Eye (tissue), 1 donor: ENCODE measurements around the gene VAV3.
A peak's percentile ranks its signal among the peaks of the same experiment; 100 is the strongest.
"Not testable (repeated sequence)": the region's sequence is repeated elsewhere in the genome, so short reads cannot be mapped to it uniquely, and the experiment has no call there.

Experiments
- DNase-seq: peaks from one replicate; pipeline ENCODE4 v3.0.0-alpha.2; 2015

Gene VAV3

DNA sequence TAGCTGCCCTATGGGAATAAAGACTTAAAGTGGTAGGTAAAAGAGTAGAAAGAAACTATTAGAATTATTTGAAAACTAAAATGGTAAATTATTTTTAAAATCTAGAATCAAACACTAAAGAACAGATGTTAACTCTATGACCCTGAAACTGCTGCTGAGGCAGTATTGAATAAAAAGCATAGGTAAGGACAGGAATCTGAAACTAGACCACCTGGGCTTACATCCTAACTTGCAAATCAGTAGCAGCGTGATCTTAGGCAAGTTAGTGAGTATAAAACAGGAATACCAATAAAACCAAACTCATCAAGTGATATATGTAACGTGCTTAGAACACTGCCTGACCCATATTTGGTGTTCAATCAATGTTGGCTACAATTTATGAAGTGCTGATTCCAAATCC is 257.9 kb downstream of the VAV3 start:
- no peak for DNase-seq

DNA sequence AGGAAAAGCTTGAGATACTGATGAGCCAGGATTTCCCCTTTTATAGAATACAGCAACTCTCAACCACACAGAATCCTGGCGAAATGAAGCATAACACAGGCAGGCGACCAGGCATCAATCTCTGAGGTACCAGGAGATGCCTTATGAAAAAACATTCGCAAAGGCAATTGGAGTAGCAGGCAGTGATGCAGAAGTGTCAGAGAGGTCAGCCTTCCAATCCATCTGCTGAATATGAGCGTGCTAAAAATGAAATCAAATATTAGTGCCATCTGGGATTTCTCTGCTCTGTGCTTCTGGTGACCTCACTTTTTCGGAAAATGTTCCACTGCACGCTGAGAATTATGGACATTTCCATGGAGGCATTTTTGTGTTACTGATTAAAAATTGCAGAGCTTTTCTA is 258.8 kb downstream of the VAV3 start:
- DNase-seq: peak; percentile 59

DNA sequence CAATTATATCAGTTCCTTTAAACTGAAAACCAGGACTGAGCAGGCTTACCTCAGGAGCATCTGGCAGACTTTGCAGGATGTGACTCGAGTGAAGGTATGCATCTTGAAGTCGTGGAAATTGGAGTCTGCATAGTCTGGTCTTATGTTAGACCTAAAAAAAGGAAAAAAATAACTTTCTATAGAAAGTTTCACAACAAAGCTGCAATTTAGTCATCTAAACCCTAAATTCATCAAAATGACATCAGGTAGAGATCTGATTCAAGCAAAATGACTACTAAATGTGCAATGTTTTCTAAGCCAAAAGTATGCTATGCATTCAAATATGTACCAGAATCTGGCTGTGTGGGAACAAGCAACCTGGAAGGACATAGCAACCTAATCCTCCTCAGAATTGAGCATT is 260.1 kb downstream of the VAV3 start:
- DNase-seq: no peak

DNA sequence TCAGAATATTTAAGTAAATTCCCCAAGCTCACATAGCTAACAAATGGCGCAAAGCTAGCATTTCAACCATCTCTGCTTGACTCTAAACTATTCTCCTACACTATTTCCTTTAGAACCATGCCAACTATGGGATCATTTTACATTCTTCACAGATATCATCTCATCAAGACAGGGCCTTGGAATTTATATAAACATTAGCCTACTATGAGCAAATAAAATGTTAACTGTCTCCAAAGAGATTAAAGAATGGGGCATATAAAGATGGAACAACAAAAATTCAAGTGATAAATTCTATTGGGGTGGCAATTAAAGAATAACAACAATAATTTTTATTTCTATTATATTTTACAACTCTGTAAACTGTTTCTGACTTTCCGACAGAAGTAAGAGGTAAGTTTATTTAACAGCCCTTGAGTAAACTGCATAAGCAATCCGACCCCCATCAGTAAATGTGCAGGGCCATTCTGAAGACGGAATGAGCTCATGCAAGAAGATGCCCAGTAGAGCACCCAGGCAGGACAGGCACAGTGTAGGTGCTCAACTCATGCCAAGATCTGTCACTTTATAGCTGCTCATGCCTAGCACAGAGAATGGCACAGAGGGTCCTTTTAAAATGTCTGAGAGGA is 261.9 kb downstream of the VAV3 start:
- no peak for DNase-seq

DNA sequence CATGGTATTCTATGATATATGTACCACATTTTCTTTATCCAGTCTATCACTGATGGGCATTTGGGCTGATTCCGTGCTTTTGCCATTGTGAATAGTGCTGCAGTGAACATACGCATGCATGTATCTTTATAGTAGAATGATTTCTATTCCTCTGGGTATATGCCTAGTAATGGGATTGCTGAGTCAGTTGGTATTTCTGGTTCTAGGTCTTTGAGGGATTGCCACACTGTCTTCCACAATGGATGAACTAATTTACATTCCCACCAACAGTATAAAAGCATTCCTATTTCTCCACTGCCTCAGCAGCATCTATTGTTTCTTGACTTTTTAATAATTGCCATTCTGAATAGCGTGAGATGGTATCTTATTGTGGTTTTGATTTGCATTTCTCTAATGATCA is 264.3 kb downstream of the VAV3 start:
- not testable (repeated sequence) for DNase-seq

DNA sequence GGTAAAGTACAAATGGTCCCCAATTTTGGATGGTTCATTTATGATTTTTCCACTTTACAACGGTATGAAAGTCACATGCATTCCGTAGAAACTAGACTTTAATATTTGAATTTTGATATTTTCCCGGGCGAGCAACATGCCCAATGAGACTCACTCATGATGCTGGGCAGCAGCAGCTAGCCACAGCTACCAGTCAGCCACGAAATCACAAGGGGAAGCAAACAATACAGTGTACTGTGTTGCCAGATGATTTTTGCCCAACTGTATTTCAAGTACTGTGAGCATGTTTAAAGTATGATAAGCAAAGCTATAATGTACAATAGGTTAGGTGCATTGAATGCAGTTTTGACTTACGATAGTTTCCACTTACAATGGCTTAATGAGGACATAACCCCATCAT is 266.8 kb downstream of the VAV3 start:
- DNase-seq: no peak

DNA sequence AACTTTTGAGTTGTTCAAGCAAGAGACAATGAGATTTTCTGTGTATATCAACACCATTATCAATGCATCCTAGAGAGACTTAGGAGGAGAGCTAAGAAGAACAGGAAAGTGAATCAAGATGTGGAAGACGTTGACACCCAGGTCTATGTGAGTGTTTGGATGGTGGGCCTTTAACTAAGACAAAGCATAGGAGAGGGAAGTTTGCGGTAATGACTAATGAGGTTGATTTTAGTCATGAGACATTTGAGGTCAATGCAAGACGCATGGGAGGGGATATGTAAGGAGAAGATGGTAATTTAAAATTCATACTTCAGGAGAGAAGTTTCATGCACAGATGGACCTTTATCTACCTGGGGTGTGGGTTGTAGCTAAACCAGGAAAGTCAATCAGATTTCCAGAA is 269.6 kb downstream of the VAV3 start:
- no peak for DNase-seq

DNA sequence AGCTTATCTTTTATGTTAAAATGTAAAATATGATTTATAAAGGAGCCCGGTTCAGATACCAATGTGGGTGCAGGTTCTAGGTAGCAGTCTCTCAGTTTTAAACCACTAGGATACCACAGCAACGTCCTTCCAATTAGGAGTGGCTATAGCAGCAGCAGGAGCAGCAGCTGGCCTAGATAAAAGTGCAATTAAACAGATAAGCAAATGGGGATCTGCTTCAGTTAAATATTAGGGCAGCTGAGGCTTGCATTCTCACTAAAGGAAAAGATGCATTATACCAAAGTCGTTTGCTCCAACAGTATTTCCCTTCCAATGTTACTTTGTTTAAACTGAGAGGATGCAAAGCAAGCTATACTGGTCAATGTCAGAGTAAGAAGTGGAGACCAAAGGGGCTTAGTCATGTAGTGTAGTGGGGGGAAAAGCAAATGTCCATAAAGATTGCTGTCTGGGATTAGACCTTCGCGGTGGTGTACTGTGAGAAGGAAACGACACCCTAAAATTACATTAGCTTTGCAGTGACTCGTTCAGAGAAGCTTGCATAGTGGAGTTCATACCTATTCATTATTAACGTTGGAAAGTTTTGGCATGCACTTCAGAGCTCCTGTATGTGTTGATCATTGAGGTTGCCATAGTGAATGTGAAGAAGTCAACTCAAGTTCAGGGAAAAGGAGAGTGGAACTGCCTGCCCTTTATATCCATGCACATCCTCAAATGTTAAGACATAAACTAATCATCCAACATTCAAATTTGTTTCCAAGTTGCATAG is 272.2 kb downstream of the VAV3 start:
- peak; percentile 43 for DNase-seq

DNA sequence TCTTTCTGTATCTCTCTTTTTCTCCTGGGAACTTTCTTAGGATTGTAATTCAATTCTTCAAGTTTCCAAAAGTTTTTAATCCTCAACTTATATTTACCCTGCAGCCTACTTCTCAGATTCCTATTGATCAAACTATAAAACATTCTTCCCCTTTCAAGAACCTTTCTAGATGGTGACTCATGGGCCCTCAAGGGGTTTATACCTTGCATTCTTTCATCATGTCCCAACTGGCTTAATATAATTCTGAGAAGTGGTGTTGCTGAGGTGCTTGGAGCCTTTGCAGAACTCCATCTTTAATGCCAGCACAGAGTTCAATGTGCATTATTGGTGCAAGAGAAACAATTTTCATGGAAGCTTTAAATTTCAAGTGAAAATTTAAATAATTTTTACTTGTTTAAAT is 273.4 kb downstream of the VAV3 start:
- DNase-seq: no peak

DNA sequence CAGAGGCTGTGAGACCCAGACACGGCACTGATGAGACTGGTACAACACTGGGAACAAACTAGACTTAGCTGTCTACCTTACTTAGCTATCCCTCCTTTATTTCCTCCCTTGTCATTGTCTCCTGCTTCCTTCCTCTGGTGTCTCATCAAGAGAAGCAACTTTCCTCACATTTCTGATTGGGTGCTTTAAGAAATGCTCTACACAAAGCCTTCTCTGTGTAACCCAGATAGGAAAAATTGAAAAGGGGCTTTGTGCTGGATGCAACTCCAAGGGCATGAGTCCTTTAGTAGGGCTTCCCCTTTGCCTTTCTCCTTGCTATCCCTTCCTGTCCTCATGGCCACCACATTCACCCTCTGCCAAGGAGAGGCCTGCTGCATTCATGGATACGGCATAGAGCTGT is 274.5 kb downstream of the VAV3 start:
- DNase-seq: no peak

DNA sequence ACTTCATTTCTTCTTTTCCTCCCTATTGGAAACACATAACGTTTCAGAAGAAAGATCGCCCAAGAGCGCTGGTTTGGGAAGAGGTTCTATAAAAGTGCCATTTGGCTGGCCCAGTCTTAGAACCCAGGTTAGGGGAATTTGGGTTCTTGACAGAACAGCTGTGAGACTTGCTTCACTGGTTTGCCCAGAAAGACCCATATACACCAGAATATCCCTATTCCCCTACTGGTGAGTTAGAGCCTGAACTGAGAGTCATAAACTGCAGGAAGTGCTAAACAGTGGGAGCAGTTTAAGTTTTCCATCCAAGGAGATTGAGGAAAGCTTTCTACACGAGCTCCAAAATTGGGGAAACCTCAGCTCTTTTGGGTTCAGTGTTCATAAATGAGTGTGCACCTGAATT is 275.2 kb downstream of the VAV3 start:
- DNase-seq: no peak

DNA sequence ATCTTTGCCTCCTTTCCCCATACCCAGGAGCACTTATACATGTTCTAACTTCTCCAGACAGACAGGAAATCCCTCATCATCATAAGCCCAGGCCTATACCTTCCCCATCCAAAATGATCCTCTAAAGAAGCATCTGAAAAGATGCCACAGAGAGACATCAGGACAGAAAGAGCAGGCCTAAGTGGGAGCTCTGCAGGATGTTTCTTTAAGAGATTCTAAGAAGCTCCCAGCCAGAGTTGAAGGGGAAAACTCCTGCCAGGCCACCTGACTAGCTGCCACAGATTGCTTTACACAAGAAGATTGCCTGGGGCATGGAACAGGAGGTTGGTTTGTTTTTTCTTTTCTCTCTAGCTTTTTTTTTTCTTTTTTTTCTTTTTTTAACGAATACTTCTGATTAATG is 275.8 kb downstream of the VAV3 start:
- DNase-seq: no peak

DNA sequence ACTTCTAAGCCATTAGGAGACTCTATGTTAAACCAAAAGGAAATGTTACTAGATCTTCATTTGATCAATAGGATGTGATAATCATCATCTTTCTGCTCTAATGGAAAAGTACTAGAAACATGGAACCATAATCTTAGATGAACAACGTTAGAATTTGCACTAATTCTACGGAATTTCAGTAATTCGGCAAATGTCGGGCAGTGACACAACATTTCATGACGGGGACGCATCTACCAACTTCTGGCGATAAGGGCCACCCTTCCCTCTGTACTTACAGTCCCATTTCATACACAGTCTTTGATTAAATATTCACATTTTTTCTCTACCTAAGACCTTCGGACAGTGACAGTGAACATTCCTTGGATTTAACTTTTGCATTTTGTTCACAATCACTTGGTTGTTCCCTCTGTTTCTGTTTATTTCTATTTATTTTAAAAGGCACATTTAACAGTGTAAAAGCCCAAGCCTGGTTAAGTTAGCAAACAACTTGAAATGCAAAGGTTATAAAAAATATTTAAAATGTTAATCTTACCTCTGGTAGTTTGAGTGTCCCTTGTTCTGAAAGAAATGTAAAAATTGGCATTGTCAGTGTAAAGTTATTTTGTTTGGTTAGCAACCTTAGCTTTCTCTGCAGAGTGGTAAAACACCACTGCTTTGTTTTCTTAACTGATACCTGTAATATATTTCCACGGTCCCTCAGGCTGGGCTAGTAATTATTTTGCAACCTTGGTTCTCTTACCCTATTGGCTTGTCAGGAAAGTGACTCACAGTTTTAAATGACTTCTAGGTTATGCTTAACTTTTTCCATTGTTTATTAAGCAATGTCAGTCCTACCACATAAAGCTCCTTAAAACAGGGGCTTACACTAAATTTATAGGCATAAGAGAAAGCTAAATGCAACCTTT is 276.9 kb downstream of the VAV3 start:
- DNase-seq: no peak

DNA sequence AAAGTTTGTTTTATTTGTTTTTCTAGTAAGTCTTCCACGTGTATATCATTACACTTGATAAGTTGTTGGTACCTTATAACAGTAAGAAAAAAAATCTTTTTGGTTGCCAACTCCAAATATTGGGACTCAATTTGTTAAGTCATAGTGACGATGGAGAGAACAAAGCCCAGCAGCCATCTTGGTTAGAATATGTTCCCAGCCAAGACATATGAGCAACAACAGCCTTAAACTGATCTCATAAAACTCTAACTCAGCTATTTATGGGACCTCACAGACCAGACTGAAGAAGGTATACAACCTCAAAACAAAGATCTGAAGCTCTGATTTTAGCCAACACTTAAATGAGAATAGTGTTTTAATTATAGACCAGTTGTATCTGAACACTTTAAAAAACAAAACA is 281.3 kb downstream of the VAV3 start:
- DNase-seq: no peak

DNA sequence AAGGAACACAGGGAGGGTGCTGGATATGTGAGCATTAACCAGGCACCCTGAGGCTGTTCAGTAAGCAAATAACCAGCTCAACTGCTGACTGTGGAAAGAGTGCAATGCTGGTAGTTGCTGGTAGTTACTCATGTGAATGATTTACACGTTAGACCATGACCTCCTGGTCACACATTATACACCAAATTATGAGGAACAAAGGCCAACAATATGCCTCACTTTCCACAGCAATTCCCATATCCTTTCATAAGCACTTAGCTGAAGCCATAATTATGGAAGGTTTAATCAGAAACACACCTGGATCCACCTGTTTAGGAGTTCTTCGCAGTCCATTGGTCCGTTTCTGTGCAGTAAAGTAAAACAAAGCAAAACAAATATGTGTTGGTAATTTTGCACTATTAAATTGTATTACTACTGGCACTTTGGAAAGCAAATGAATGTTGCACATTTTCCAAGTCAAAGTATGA is 281.8 kb downstream of the VAV3 start:
- no peak for DNase-seq

DNA sequence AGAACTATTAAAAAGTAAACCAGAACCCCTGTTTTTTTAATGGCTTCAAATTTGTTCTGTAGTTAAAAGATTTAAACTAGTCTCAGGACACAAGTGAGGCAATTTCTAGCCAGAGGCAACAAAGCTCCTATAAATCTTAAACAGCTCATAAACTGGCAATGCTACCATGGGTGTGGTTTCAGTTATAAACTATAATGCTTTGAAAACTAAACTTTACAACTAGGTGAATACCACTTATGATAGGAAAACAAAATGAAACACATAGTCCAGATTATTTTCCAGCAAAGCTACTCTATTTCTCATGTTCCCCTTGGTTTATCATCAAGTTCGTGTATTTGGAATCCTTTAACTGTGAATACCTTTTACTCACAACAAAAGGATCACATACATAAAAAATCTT is 282.5 kb downstream of the VAV3 start:
- no peak for DNase-seq

DNA sequence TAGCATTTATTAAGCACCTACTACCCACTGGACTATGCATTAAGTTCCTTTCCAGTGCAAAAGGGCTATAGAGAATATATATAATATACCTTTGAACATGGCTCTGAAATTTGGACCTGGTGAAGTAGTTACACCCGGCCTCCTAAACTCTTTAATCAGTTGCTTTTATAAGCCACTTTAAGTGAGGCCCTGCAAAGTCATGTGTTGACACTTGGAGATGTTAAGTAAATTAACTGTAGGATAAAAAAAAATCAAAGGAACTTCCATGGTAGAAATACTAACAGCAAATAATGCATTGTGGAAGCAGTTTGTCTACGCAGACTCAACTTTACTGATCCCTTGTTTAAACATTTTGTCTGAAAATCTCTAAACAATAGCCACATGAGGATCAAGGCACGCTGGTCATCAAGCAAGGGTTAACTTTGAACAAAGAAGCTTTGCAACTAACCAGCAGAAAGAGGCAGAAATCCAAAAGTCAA is 283.9 kb downstream of the VAV3 start:
- no peak for DNase-seq

DNA sequence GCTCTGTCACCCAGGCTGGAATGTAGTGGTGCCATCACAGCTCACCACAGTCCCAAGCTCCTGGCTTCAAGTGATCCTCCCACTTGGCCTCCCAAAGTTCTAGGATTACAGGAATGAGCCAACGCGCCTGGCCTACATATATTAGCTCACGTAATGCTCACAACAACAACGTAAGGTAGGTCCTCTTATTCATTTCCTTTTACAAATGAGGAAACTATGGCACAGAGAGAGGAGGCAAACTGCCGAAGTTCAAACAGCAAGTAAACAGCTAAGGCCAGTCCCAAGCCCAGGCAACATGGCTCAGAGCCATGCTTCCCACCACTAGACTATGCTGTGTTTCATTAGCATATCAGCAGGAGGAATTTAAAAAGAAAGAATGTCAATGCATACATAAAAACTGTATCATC is 284.4 kb downstream of the VAV3 start:
- DNase-seq: no peak

DNA sequence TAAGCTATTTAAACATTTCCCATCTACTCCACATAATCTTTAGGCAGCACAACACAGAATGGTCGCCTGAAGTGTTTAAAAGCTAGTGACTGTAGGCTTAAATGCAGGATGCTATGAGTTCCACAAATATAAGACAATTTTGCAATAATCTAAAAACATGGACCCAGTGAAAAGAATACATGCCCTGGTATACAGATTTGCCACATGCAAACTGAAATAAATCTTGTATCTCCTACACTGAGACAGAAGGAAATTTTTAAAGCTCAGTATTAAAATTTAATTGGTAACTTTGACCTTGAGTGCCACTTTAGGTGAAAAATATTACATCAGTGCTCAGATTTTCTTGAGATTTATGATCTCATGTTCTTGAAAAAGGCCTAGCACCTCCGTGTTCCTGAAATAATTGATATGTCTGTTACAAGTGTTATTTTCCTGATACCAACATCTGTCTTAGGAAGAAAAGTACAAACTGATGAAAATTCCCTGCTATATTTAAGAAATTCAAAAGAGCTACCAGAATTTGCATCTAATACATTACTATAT is 285.5 kb downstream of the VAV3 start:
- DNase-seq: no peak

DNA sequence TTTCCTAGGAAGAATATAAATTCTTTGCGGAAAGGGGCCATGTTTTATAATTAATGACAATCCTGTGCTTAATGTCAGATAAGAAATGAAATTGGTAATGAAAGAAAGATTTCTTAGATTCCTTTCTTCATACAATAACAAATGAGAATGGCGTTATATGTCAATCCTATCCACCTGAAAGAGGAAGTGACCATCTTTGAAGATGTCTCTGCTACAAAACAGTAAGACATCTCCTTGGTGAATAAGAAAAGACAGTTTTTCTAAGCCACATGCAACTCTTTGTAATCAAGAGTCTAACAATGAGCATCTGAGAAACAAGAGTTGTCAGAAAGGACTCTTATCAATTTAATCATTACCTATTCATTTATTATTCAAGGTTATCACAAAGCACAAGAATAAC is 286.0 kb downstream of the VAV3 start:
- DNase-seq: no peak

DNA sequence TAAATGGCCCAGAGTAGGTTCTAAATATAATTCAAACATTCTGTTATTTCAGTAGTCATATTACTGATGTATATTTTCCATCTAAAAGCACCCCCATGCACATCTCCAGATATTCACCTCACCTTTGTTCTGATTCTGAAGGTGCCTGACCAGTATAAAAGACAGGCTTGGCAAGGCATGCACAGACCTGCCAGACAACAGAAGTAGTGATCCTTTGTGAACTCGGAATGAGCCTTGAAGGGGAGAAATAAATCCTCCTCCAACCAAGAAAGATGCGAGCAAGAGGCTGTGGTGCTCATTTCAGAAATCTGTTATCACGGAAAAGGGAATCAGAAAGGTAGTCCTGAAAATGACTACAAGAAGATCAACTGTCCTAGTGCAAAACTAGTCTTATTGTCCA is 287.3 kb downstream of the VAV3 start:
- DNase-seq: no peak

DNA sequence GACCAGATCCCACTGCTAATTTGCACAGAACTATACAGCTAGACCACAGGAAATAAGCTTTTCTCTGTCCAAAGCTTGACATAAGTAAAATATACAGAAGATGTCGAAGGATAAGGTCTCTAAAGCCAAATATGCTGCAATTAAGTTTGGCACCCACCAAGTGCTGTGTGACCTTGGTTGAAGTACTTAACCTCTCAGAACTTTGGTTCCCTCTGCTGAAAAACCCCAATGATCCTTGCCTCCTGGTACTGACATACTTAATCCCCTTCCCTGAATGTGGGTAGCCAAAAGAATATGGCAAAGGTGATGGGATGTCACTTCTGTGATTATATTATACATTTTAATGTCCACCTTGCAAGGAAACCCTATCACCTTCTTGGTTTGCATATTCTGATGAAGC is 290.5 kb downstream of the VAV3 start:
- no peak for DNase-seq

DNA sequence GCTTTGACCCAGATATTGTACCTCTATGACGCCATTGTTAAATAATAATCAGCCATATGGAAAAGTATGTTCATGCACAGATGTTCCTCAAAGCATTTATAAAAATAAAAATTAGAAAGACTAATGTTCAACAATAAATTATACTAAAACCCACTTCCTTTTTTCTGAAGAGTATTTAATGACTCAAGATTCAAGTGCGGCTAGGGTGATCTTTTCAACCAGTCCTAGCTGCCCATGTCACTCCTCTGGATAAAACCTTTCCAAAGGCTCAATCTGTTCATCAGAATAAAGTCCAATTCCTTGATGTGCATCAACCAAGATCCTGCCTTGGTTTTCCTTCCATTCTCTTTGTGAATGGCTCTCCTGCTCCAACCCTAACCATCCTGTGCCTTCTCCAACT is 292.0 kb downstream of the VAV3 start:
- DNase-seq: no peak
